Retina (tissue), 1 donor: Measurements from ENCODE around the gene ZNF410.

Experiments used
- DNase-seq: peaks from one replicate; pipeline ENCODE4 v3.0.0-alpha.2; 2016

Gene ZNF410

GRCh38 chr14:73958591-73958990, 71.9 kb downstream of the ZNF410 start:
- DNase-seq, result no peak

- DNase-seq, result no peak
These were observed 74.5 kb downstream of the ZNF410 start for GRCh38 chr14:73961192-73961591.

- no peak for DNase-seq
These were observed 78.6 kb downstream of the ZNF410 start for GRCh38 chr14:73965216-73965615.

GRCh38 chr14:73968885-73969284, 82.2 kb downstream of the ZNF410 start:
- no peak for DNase-seq

GRCh38 chr14:73973497-73973896, 86.8 kb downstream of the ZNF410 start:
- peak; percentile 20 for DNase-seq

- DNase-seq, result no peak
These were observed 89.5 kb downstream of the ZNF410 start for GRCh38 chr14:73976125-73976524.

GRCh38 chr14:73977896-73978295, 91.2 kb downstream of the ZNF410 start:
- DNase-seq, result no peak
